ENCODE data around the gene ABCB8. TPM values are rescaled to one million over a fixed set of nuclear protein-coding genes. Genes with fewer than 3 reads are reported as not detected.

ABCB8 gene
- total and polyA plus RNA-seq, 7 experiments from 2014 or later, result 13.8 to 88.0 (median 64.4) TPM

GRCh38 chr7:151075662-151075971 lies 47.4 kb downstream of the ABCB8 start:
- no peak overlapping the region for H3K27ac Mint-ChIP-seq

GRCh38 chr7:151075978-151076426 lies 47.8 kb downstream of the ABCB8 start:
- H3K27ac Mint-ChIP-seq, result peak overlapping the region in 2 of 9 donors; percentile 28 to 46
- no peak for ATAC-seq
- H3K4me3 Mint-ChIP-seq, result no peak overlapping the region
- no peaks in the 10 kb centered on the region for H3K9me3 ChIP-seq (ENCODE audit: control insufficient read depth in 2 of 3, low read length in 3 of 3)
- peaks cover 0 to 62% (median 0%) of the 10 kb centered on the region in 3 experiments for H3K36me3 ChIP-seq (ENCODE audit: control insufficient read depth in 2 of 3, insufficient read depth in 3 of 3, low read length in 3 of 3)
- ChIA-PET CTCF (no interaction called here), POLR2A (interaction anchor here (1.1 to 1.8 kb wide), 2 partner anchors 12 to 14 kb away, joined by 3 to 4 read pairs; no protein-coding TSS in a partner anchor)
- H3K9me3 Mint-ChIP-seq, result no peaks in the 10 kb centered on the region
- intact Hi-C loops (cut with micrococcal nuclease), result no loop called here
- H3K4me1 Mint-ChIP-seq, result peaks cover 5 to 20% (median 18%) of the 10 kb centered on the region in 7 donors
- no peaks in the 10 kb centered on the region for H3K27me3 ChIP-seq (ENCODE audit: control insufficient read depth in 2 of 2, insufficient read depth in 2 of 2, low read length in 2 of 2)
- no peak overlapping the region for H3K27ac ChIP-seq (ENCODE audit: low read depth, low read length)
- H3K4me3 ChIP-seq (ENCODE audit: low read length), result no peak overlapping the region
- H3K4me1 ChIP-seq (ENCODE audit: control insufficient read depth in 2 of 2, insufficient read depth in 2 of 2, low read length in 2 of 2), result peaks cover 14 to 16% of the 10 kb centered on the region in 2 donors
- no peak for DNase-seq
- peaks cover 0 to 16% (median 4%) of the 10 kb centered on the region in 5 donors for H3K36me3 Mint-ChIP-seq
- H3K27me3 Mint-ChIP-seq, result no peaks in the 10 kb centered on the region

More at GRCh38 chr7:151075662-151075971, 47.4 kb downstream of the ABCB8 start:
- no peaks in the 10 kb centered on the region for H3K9me3 Mint-ChIP-seq
- CTCF ChIA-PET, result no interaction called here
- Histone ChIP-seq H3K9me3 (ENCODE audit: control insufficient read depth in 2 of 3, low read length in 3 of 3) (no peaks in the 10 kb centered on the region), H3K4me3 (ENCODE audit: low read length) (no peak overlapping the region), H3K27ac (ENCODE audit: low read depth, low read length) (no peak overlapping the region), H3K36me3 (ENCODE audit: control insufficient read depth in 2 of 3, insufficient read depth in 3 of 3, low read length in 3 of 3) (peaks cover 0 to 66% (median 0%) of the 10 kb centered on the region in 3 experiments), H3K4me1 (ENCODE audit: control insufficient read depth in 2 of 2, insufficient read depth in 2 of 2, low read length in 2 of 2) (peaks cover 12 to 13% of the 10 kb centered on the region in 2 donors), H3K27me3 (ENCODE audit: control insufficient read depth in 2 of 2, insufficient read depth in 2 of 2, low read length in 2 of 2) (no peaks in the 10 kb centered on the region)
- DNase-seq (no peak), ATAC-seq (no peak)
- POLR2A ChIA-PET, result interaction anchor here (1.1 kb wide), 1 partner anchor 13 kb away, joined by 3 read pairs; no protein-coding TSS in a partner anchor
- no peaks in the 10 kb centered on the region for H3K27me3 Mint-ChIP-seq
- H3K36me3 Mint-ChIP-seq, result peaks cover 0 to 18% (median 7%) of the 10 kb centered on the region in 5 donors
- H3K4me1 Mint-ChIP-seq, result peaks cover 5 to 20% (median 18%) of the 10 kb centered on the region in 7 donors
- intact Hi-C loops (cut with micrococcal nuclease), result no loop called here
- no peak overlapping the region for H3K4me3 Mint-ChIP-seq

- DNase-seq (no peak), ATAC-seq (no peak)
- Histone ChIP-seq H3K4me3 (ENCODE audit: low read length) (no peak overlapping the region), H3K36me3 (ENCODE audit: control insufficient read depth in 2 of 3, insufficient read depth in 3 of 3, low read length in 3 of 3) (peaks cover 0 to 51% (median 0%) of the 10 kb centered on the region in 3 experiments), H3K27ac (ENCODE audit: low read depth, low read length) (no peak overlapping the region), H3K27me3 (ENCODE audit: control insufficient read depth in 2 of 2, insufficient read depth in 2 of 2, low read length in 2 of 2) (no peaks in the 10 kb centered on the region), H3K4me1 (ENCODE audit: control insufficient read depth in 2 of 2, insufficient read depth in 2 of 2, low read length in 2 of 2) (peaks cover 21 to 22% of the 10 kb centered on the region in 2 donors), H3K9me3 (ENCODE audit: control insufficient read depth in 2 of 3, low read length in 3 of 3) (no peaks in the 10 kb centered on the region)
- H3K27ac Mint-ChIP-seq, result no peak overlapping the region
- ChIA-PET POLR2A (interaction anchor here (1.0 to 1.8 kb wide), 3 partner anchors 11 to 55 kb away, joined by 3 to 4 read pairs (median 3); no protein-coding TSS in a partner anchor), CTCF (interaction anchor here (0.6 to 1.1 kb wide), 2 partner anchors 34 to 283 kb away, joined by 3 to 4 read pairs; no protein-coding TSS in a partner anchor)
- no peaks in the 10 kb centered on the region for H3K27me3 Mint-ChIP-seq
- H3K9me3 Mint-ChIP-seq, result no peaks in the 10 kb centered on the region
- H3K36me3 Mint-ChIP-seq, result peaks cover 0 to 13% (median 4%) of the 10 kb centered on the region in 5 donors
- H3K4me1 Mint-ChIP-seq, result peaks cover 5 to 26% (median 18%) of the 10 kb centered on the region in 7 donors
- intact Hi-C loops (cut with micrococcal nuclease), result no loop called here
- H3K4me3 Mint-ChIP-seq, result no peak overlapping the region
Observed at GRCh38 chr7:151076863-151077704, 48.8 kb downstream of the ABCB8 start.

- H3K4me3 Mint-ChIP-seq, result peak overlapping the region in 8 of 10 donors; percentile 33 to 87 (median 66)
- peaks cover 0 to 11% (median 4%) of the 10 kb centered on the region in 5 donors for H3K36me3 Mint-ChIP-seq
- ChIA-PET CTCF (interaction anchor here (1.1 kb wide), 1 partner anchor 33 kb away, joined by 4 read pairs; no protein-coding TSS in a partner anchor), POLR2A (interaction anchor here (1.0 to 1.8 kb wide), 2 partner anchors 10 to 56 kb away, joined by 3 to 4 read pairs; no protein-coding TSS in a partner anchor)
- H3K4me1 Mint-ChIP-seq, result peaks cover 9 to 32% (median 21%) of the 10 kb centered on the region in 7 donors
- Histone ChIP-seq H3K27ac (ENCODE audit: low read depth, low read length) (no peak overlapping the region), H3K36me3 (ENCODE audit: control insufficient read depth in 2 of 3, insufficient read depth in 3 of 3, low read length in 3 of 3) (peaks cover 0 to 49% (median 0%) of the 10 kb centered on the region in 3 experiments), H3K27me3 (ENCODE audit: control insufficient read depth in 2 of 2, insufficient read depth in 2 of 2, low read length in 2 of 2) (no peaks in the 10 kb centered on the region), H3K4me3 (ENCODE audit: low read length) (no peak overlapping the region), H3K9me3 (ENCODE audit: control insufficient read depth in 2 of 3, low read length in 3 of 3) (no peaks in the 10 kb centered on the region), H3K4me1 (ENCODE audit: control insufficient read depth in 2 of 2, insufficient read depth in 2 of 2, low read length in 2 of 2) (peaks cover 28 to 29% of the 10 kb centered on the region in 2 donors)
- H3K27me3 Mint-ChIP-seq, result no peaks in the 10 kb centered on the region
- ATAC-seq (no peak), DNase-seq (no peak)
- H3K9me3 Mint-ChIP-seq, result no peaks in the 10 kb centered on the region
- intact Hi-C loops (cut with micrococcal nuclease), result no loop called here
- peak overlapping the region in 8 of 9 donors; percentile 26 to 78 (median 60) for H3K27ac Mint-ChIP-seq
Observed at GRCh38 chr7:151077705-151078232, 49.5 kb downstream of the ABCB8 start.

GRCh38 chr7:151078233-151079040 lies 50.2 kb downstream of the ABCB8 start:
- H3K36me3 Mint-ChIP-seq, result peaks cover 0 to 11% (median 4%) of the 10 kb centered on the region in 5 donors
- ATAC-seq, result no peak

More at GRCh38 chr7:151078233-151079040, 50.2 kb downstream of the ABCB8 start:
- peak overlapping the region; percentile 32 to 96 (median 86) for H3K4me3 Mint-ChIP-seq
- ChIA-PET CTCF (interaction anchor here (1.1 kb wide), 1 partner anchor 32 kb away, joined by 4 read pairs; no protein-coding TSS in a partner anchor), POLR2A (interaction anchor here (1.0 kb wide), 1 partner anchor 57 kb away, joined by 3 read pairs; no protein-coding TSS in a partner anchor)
- H3K4me1 Mint-ChIP-seq, result peaks cover 13 to 35% (median 24%) of the 10 kb centered on the region in 7 donors
- Histone ChIP-seq H3K27ac (ENCODE audit: low read depth, low read length) (peak overlapping the region; percentile 10), H3K4me1 (ENCODE audit: control insufficient read depth in 2 of 2, insufficient read depth in 2 of 2, low read length in 2 of 2) (peaks cover 30% of the 10 kb centered on the region in 2 donors), H3K36me3 (ENCODE audit: control insufficient read depth in 2 of 3, insufficient read depth in 3 of 3, low read length in 3 of 3) (peaks cover 0 to 49% (median 0%) of the 10 kb centered on the region in 3 experiments), H3K4me3 (ENCODE audit: low read length) (no peak overlapping the region), H3K27me3 (ENCODE audit: control insufficient read depth in 2 of 2, insufficient read depth in 2 of 2, low read length in 2 of 2) (no peaks in the 10 kb centered on the region), H3K9me3 (ENCODE audit: control insufficient read depth in 2 of 3, low read length in 3 of 3) (no peaks in the 10 kb centered on the region)
- no peak for DNase-seq
- H3K27me3 Mint-ChIP-seq, result no peaks in the 10 kb centered on the region
- intact Hi-C loops (cut with micrococcal nuclease), result no loop called here
- H3K27ac Mint-ChIP-seq, result peak overlapping the region; percentile 57 to 91 (median 67)
- H3K9me3 Mint-ChIP-seq, result no peaks in the 10 kb centered on the region

Data from naive thymus-derived CD4-positive, alpha-beta T cell (primary cell).